Measurements from ENCODE around the gene NOL4L.

GRCh38 chr20:32628960-32629530 is 43.9 kb upstream of the NOL4L start:
- TF ChIP-seq EZH2 (IDR thresholded peaks at IDR 0.05; ENCODE audit: low read length) (no peak), CTCF (optimal IDR thresholded peaks at IDR 0.05 in 1 of 3, IDR thresholded peaks at IDR 0.05 in 1 of 3, conservative IDR thresholded peaks at IDR 0.05 in 1 of 3; ENCODE audit: extremely low read depth in 1 of 3, insufficient read depth in 2 of 3, low read length in 3 of 3) (no peak)

All from keratinocyte (primary cell).